Measurements from ENCODE around the gene ITFG1. TPM values are rescaled to one million over a fixed set of nuclear protein-coding genes. Genes with fewer than 3 reads are reported as not detected.

Gene ITFG1
- total and polyA plus RNA-seq, 2 of the 8 experiments (the other 6 are each of a cell fraction or from before 2014, with no cell fraction given): 13.8 to 22.2 TPM

GRCh38 chr16:47241061-47241460 lies 219.8 kb downstream of the ITFG1 start (continued):
- TF ChIP-seq CBX5 (IDR thresholded peaks at IDR 0.05; ENCODE audit: low read depth, low read length) (no peak), TAF1 (IDR thresholded peaks at IDR 0.05; ENCODE audit: low read depth, low read length) (no peak), CBX8 (IDR thresholded peaks at IDR 0.05; ENCODE audit: borderline replicate concordance, low read depth, low read length) (no peak)

Measured in H1 (cell line).